Upper lobe of right lung (tissue), 1 donor: ENCODE results near the gene AQP12B. TPM values are rescaled to one million over a fixed set of nuclear protein-coding genes. Genes with fewer than 3 reads are reported as not detected.
"Not testable (repeated sequence)": the region's sequence is repeated elsewhere in the genome, so short reads cannot be mapped to it uniquely, and the experiment has no call there.

ENCODE experiments used
- ATAC-seq: fragments of 200-7000 bp; cut with Tn5 transposase; one replicate; pipeline ENCODE4 v1.9.1; 2020; ENCODE audit warnings: mild to moderate bottlenecking, moderate library complexity
- DNase-seq: peaks from one replicate; pipeline ENCODE4 v3.0.0-alpha.2; 2020
- H3K27ac ChIP-seq: fragments of 200-600 bp; one replicate; pipeline ENCODE4 v1.8.0; 2022
- H3K27me3 ChIP-seq: fragments of 200-600 bp; one replicate; pipeline ENCODE4 v1.8.0; 2022; ENCODE audit warnings: mild to moderate bottlenecking
- H3K36me3 ChIP-seq: fragments of 200-600 bp; one replicate; pipeline ENCODE4 v1.8.0; 2022
- H3K4me1 ChIP-seq: fragments of 200-600 bp; one replicate; pipeline ENCODE4 v1.8.0; 2022
- H3K4me3 ChIP-seq: fragments of 200-600 bp; one replicate; pipeline ENCODE4 v1.8.0; 2022; ENCODE audit warnings: mild to moderate bottlenecking
- H3K9me3 ChIP-seq: fragments of 200-600 bp; one replicate; pipeline ENCODE4 v1.8.0; 2022
- CTCF ChIP-seq: fragments of 200-600 bp; IDR thresholded peaks from one replicate; pipeline ENCODE4 v1.8.0; 2022; ENCODE audit warnings: antibody characterized with exemption
- intact Hi-C: fragments of 100-400 bp; cut with DNase I; formaldehyde crosslinking; loops from one replicate; pipeline ENCODE4 v1.11.0; 2022
- total RNA-seq: library from RNA; stranded (reverse); fragmentation: NEBNext Ultra II Directional; extraction: Animal tissue kit (Norgen Biotek cat#: 25700); gene quantifications from one replicate; pipeline ENCODE4 v1.2.1, GENCODE V29; 2021
- donor health status: DM: no; HTN: yes; CAD: no; lungs with severe emphysema.

AQP12B gene
- total RNA-seq, 1 donor from 2014 or later: not detected

GRCh38 chr2:240688553-240688919 lies 5.9 kb upstream of the AQP12B start:
- Histone ChIP-seq H3K36me3 (no peaks in the 10 kb centered on the region), H3K27me3 (no peaks in the 10 kb centered on the region), H3K4me1 (no peaks in the 10 kb centered on the region), H3K27ac (no peak overlapping the region), H3K4me3 (no peak overlapping the region), H3K9me3 (no peaks in the 10 kb centered on the region)
- intact Hi-C loops: no loop called here
- peak; percentile 53 for DNase-seq
- TF ChIP-seq CTCF: no peak
- ATAC-seq: no peak

GRCh38 chr2:240687741-240688552 lies 5.3 kb upstream of the AQP12B start:
- Histone ChIP-seq H3K9me3 (no peaks in the 10 kb centered on the region), H3K4me3 (no peak overlapping the region), H3K27ac (no peak overlapping the region), H3K27me3 (no peaks in the 10 kb centered on the region), H3K4me1 (no peaks in the 10 kb centered on the region), H3K36me3 (no peaks in the 10 kb centered on the region)
- no peak for ATAC-seq
- intact Hi-C loops: no loop called here
- DNase-seq: peak; percentile 60
- no peak for TF ChIP-seq CTCF

GRCh38 chr2:240687045-240687740 lies 4.5 kb upstream of the AQP12B start:
- no peaks in the 10 kb centered on the region for H3K27me3 ChIP-seq
- no peak overlapping the region for H3K27ac ChIP-seq
- TF ChIP-seq CTCF: no peak
- H3K9me3 ChIP-seq: no peaks in the 10 kb centered on the region
- H3K36me3 ChIP-seq: no peaks in the 10 kb centered on the region
- no peaks in the 10 kb centered on the region for H3K4me1 ChIP-seq
- intact Hi-C loops: no loop called here
- DNase-seq: no peak
- no peak for ATAC-seq
- no peak overlapping the region for H3K4me3 ChIP-seq

- no peaks in the 10 kb centered on the region for H3K27me3 ChIP-seq
- intact Hi-C loops: no loop called here
- no peaks in the 10 kb centered on the region for H3K36me3 ChIP-seq
- no peak overlapping the region for H3K27ac ChIP-seq
- no peak overlapping the region for H3K4me3 ChIP-seq
- TF ChIP-seq CTCF: no peak
- DNase-seq: no peak
- ATAC-seq: no peak
- H3K4me1 ChIP-seq: no peaks in the 10 kb centered on the region
- H3K9me3 ChIP-seq: no peaks in the 10 kb centered on the region
Observed at GRCh38 chr2:240686460-240686859, 3.8 kb upstream of the AQP12B start.

GRCh38 chr2:240685771-240686371 lies 3.2 kb upstream of the AQP12B start:
- Histone ChIP-seq H3K27me3 (no peaks in the 10 kb centered on the region), H3K9me3 (no peaks in the 10 kb centered on the region), H3K27ac (no peak overlapping the region), H3K4me3 (no peak overlapping the region), H3K4me1 (no peaks in the 10 kb centered on the region), H3K36me3 (no peaks in the 10 kb centered on the region)
- DNase-seq (peak; percentile 64), ATAC-seq (no peak)
- intact Hi-C loops: no loop called here
- TF ChIP-seq CTCF: no peak

GRCh38 chr2:240683980-240684728 lies 1.5 kb upstream of the AQP12B start:
- H3K27me3 ChIP-seq, H3K4me1 ChIP-seq, intact Hi-C loops, H3K9me3 ChIP-seq, H3K4me3 ChIP-seq, H3K27ac ChIP-seq, H3K36me3 ChIP-seq, ATAC-seq: not testable (repeated sequence)
- peak; percentile 49 for DNase-seq

GRCh38 chr2:240683329-240683979 lies 769 bp upstream of the AQP12B start:
- DNase-seq, H3K36me3 ChIP-seq, ATAC-seq, H3K27ac ChIP-seq, intact Hi-C loops, H3K9me3 ChIP-seq, H3K27me3 ChIP-seq, H3K4me3 ChIP-seq, H3K4me1 ChIP-seq: not testable (repeated sequence)

GRCh38 chr2:240680185-240680584 lies 2.5 kb downstream of the AQP12B start:
- H3K4me1 ChIP-seq, H3K27ac ChIP-seq, H3K9me3 ChIP-seq, H3K27me3 ChIP-seq, intact Hi-C loops, ATAC-seq, DNase-seq, H3K36me3 ChIP-seq, H3K4me3 ChIP-seq: not testable (repeated sequence)
